Endothelial cell (in vitro differentiated cells): ENCODE results near the gene PTPRK. TPM values are rescaled to one million over a fixed set of nuclear protein-coding genes. Genes with fewer than 3 reads are reported as not detected.

Experiments
- DNase-seq: peaks from one replicate; pipeline ENCODE4 v3.0.0; 2021; ENCODE audit warnings: low spot score
- H3K27ac Mint-ChIP-seq: one replicate; pipeline ENCODE4 v1.8.0; 2021; ENCODE audit warnings: mixed read lengths, inconsistent platforms; ENCODE audit not compliant: unreplicated experiment
- H3K27me3 Mint-ChIP-seq: one replicate; pipeline ENCODE4 v1.8.0; 2021; ENCODE audit warnings: mild to moderate bottlenecking, moderate library complexity, mixed read lengths, inconsistent platforms; ENCODE audit not compliant: unreplicated experiment
- H3K36me3 Mint-ChIP-seq: one replicate; pipeline ENCODE4 v1.8.0; 2021; ENCODE audit warnings: mild to moderate bottlenecking, low read depth, mixed read lengths, inconsistent platforms; ENCODE audit not compliant: unreplicated experiment
- H3K4me1 Mint-ChIP-seq: one replicate; pipeline ENCODE4 v1.8.0; 2021; ENCODE audit warnings: mild to moderate bottlenecking, mixed read lengths, inconsistent platforms; ENCODE audit not compliant: unreplicated experiment
- H3K4me3 Mint-ChIP-seq: one replicate; pipeline ENCODE4 v1.8.0; 2021; ENCODE audit warnings: mild to moderate bottlenecking, mixed read lengths, inconsistent platforms; ENCODE audit not compliant: unreplicated experiment
- H3K9me3 Mint-ChIP-seq: one replicate; pipeline ENCODE4 v1.8.0; 2021; ENCODE audit warnings: mixed read lengths, inconsistent platforms; ENCODE audit not compliant: unreplicated experiment
- CTCF ChIP-seq: fragments of 200-600 bp; sonication (generic); IDR thresholded peaks from one replicate; pipeline ENCODE4 v1.5.0; 2021; ENCODE audit warnings: antibody characterized with exemption; ENCODE audit not compliant: unreplicated experiment
- total RNA-seq: library from RNA; stranded (reverse); fragmentation: NEBNext Ultra II Directional; extraction: Animal tissue kit (Norgen Biotek cat#: 25700); gene quantifications from one replicate; pipeline ENCODE4 v1.2.1, GENCODE V29; 2021; ENCODE audit not compliant: unreplicated experiment

The PTPRK gene
- total RNA-seq, 1 donor from 2014 or later, result 47.3 TPM

- Mint-ChIP-seq H3K27me3 (no peaks in the 10 kb centered on the region), H3K9me3 (no peaks in the 10 kb centered on the region), H3K36me3 (no peaks in the 10 kb centered on the region), H3K27ac (no peak overlapping the region), H3K4me3 (no peak overlapping the region), H3K4me1 (no peaks in the 10 kb centered on the region)
- no peak for DNase-seq
- TF ChIP-seq CTCF, result no peak
Measured at GRCh38 chr6:128235556-128235955, 284.8 kb downstream of the PTPRK start.

GRCh38 chr6:128233531-128233930 lies 286.9 kb downstream of the PTPRK start:
- Mint-ChIP-seq H3K27ac (no peak overlapping the region), H3K36me3 (no peaks in the 10 kb centered on the region), H3K4me3 (no peak overlapping the region), H3K4me1 (peaks cover 3% of the 10 kb centered on the region), H3K27me3 (no peaks in the 10 kb centered on the region), H3K9me3 (no peaks in the 10 kb centered on the region)
- no peak for TF ChIP-seq CTCF
- DNase-seq, result no peak

- no peaks in the 10 kb centered on the region for H3K27me3 Mint-ChIP-seq
- H3K4me3 Mint-ChIP-seq, result no peak overlapping the region
Measured at GRCh38 chr6:128230267-128230989, 290.0 kb downstream of the PTPRK start.

GRCh38 chr6:128225612-128226011 lies 294.8 kb downstream of the PTPRK start:
- no peak for DNase-seq
- no peak overlapping the region for H3K27ac Mint-ChIP-seq
- H3K4me1 Mint-ChIP-seq, result peaks cover 3% of the 10 kb centered on the region
- TF ChIP-seq CTCF, result no peak
- H3K27me3 Mint-ChIP-seq, result no peaks in the 10 kb centered on the region
- H3K9me3 Mint-ChIP-seq, result no peaks in the 10 kb centered on the region
- no peak overlapping the region for H3K4me3 Mint-ChIP-seq
- H3K36me3 Mint-ChIP-seq, result no peaks in the 10 kb centered on the region

More at GRCh38 chr6:128230267-128230989, 290.0 kb downstream of the PTPRK start:
- Mint-ChIP-seq H3K36me3 (no peaks in the 10 kb centered on the region), H3K27ac (no peak overlapping the region), H3K9me3 (no peaks in the 10 kb centered on the region), H3K4me1 (peaks cover 3% of the 10 kb centered on the region)
- DNase-seq, result no peak
- TF ChIP-seq CTCF, result no peak

GRCh38 chr6:128216917-128217316 lies 303.5 kb downstream of the PTPRK start:
- H3K27ac Mint-ChIP-seq, result no peak overlapping the region
- H3K4me1 Mint-ChIP-seq, result no peaks in the 10 kb centered on the region
- no peak for TF ChIP-seq CTCF
- H3K36me3 Mint-ChIP-seq, result no peaks in the 10 kb centered on the region
- no peaks in the 10 kb centered on the region for H3K27me3 Mint-ChIP-seq
- no peak overlapping the region for H3K4me3 Mint-ChIP-seq
- no peaks in the 10 kb centered on the region for H3K9me3 Mint-ChIP-seq
- no peak for DNase-seq
